ENCODE measurements around the gene TPX2.

DNA sequence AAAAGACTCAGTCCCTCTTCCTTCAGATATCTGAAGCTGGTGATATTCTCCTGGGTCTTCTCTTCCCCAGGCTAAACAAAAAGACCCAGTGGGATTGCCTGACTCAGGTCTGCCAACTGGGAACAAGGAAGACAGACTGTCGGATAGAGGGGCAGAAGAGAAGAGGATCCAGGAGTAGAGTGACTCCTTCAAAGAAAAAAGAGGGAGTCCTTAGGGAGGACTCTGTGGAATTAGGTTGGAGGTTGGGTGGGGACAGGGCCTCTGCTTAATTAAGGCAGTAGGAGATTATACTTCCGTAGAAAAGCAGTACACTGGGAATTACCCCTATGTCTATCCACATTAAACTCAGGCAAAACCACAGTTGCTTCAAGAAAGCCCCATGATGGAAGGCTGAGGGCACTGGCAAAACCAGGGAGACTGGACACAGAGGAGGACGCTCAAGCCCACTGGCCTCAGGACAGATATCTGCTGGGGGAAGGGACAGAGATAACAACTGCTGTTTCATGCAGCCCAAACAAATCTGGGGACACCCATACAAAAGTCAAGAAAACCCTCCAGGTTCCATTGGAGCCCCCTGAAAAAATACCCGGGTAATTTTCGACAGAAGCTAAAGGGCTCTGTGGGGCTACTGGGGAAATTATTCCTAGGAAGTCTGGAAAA, 22.1 kb upstream of the TPX2 start:
- TF ChIP-seq, protein P1, sequence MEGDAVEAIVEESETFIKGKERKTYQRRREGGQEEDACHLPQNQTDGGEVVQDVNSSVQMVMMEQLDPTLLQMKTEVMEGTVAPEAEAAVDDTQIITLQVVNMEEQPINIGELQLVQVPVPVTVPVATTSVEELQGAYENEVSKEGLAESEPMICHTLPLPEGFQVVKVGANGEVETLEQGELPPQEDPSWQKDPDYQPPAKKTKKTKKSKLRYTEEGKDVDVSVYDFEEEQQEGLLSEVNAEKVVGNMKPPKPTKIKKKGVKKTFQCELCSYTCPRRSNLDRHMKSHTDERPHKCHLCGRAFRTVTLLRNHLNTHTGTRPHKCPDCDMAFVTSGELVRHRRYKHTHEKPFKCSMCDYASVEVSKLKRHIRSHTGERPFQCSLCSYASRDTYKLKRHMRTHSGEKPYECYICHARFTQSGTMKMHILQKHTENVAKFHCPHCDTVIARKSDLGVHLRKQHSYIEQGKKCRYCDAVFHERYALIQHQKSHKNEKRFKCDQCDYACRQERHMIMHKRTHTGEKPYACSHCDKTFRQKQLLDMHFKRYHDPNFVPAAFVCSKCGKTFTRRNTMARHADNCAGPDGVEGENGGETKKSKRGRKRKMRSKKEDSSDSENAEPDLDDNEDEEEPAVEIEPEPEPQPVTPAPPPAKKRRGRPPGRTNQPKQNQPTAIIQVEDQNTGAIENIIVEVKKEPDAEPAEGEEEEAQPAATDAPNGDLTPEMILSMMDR (IDR thresholded peaks at IDR 0.05) = no peak
- TF ChIP-seq POLR2A (IDR thresholded peaks at IDR 0.05) = no peak

All from lower leg skin (tissue), 3 donors.